GM23338 (cell line): ENCODE measurements around the gene CAMTA1. TPM values are rescaled to one million over a fixed set of nuclear protein-coding genes. Genes with fewer than 3 reads are reported as not detected.

Source experiments
- ATAC-seq: fragments of 200-7000 bp; cut with Tn5 transposase; 3 replicates; pipeline ENCODE4 v1.9.1; 2020
- DNase-seq: peaks from one replicate; pipeline ENCODE4 v3.0.0-alpha.2; 2015; ENCODE audit warnings: low spot score
- H2AFZ ChIP-seq: fragments of 200-600 bp; sonication (generic); 2 replicates; pipeline ENCODE4 v1.8.0; 2016; ENCODE audit warnings: antibody characterized with exemption, mild to moderate bottlenecking, moderate library complexity
- H3F3A ChIP-seq: fragments of 200-600 bp; sonication (generic); replicated peaks from 2 replicates; pipeline ENCODE4 v1.8.0; 2017; ENCODE audit warnings: antibody characterized with exemption, mixed run types, low read depth
- H3K27ac ChIP-seq: fragments of 200-600 bp; sonication (generic); 2 replicates; pipeline ENCODE4 v1.6.1; 2016; ENCODE audit warnings: low read depth
- H3K27me3 ChIP-seq: fragments of 200-600 bp; sonication (generic); 2 replicates; pipeline ENCODE4 v1.8.0; 2016; ENCODE audit warnings: mild to moderate bottlenecking, mixed run types, moderate library complexity; ENCODE audit not compliant: insufficient read depth
- H3K36me3 ChIP-seq: fragments of 200-600 bp; sonication (generic); 2 replicates; pipeline ENCODE4 v1.8.0; 2016; ENCODE audit warnings: mild to moderate bottlenecking; ENCODE audit not compliant: insufficient read depth
- H3K4me1 ChIP-seq: fragments of 200-600 bp; sonication (generic); 2 replicates; pipeline ENCODE4 v1.8.0; 2016; ENCODE audit warnings: mild to moderate bottlenecking, moderate library complexity; ENCODE audit not compliant: insufficient read depth
- H3K4me2 ChIP-seq: fragments of 200-600 bp; sonication (generic); 2 replicates; pipeline ENCODE4 v1.7.1; 2017; ENCODE audit warnings: mixed run types
- H3K4me3 ChIP-seq: fragments of 200-600 bp; sonication (generic); 2 replicates; pipeline ENCODE4 v1.6.1; 2016; ENCODE audit warnings: mixed run types
- H3K79me2 ChIP-seq: fragments of 200-600 bp; sonication (generic); replicated peaks from 2 replicates; pipeline ENCODE4 v1.8.0; 2017; ENCODE audit warnings: mild to moderate bottlenecking; ENCODE audit not compliant: insufficient read depth
- H3K9me2 ChIP-seq: fragments of 200-600 bp; sonication (generic); 2 replicates; pipeline ENCODE4 v1.8.0; 2017; ENCODE audit not compliant: insufficient read depth
- H4K20me1 ChIP-seq: fragments of 200-600 bp; sonication (generic); replicated peaks from 2 replicates; pipeline ENCODE4 v1.8.0; 2017; ENCODE audit warnings: mild to moderate bottlenecking; ENCODE audit not compliant: insufficient read depth
- H3K27ac Mint-ChIP-seq: 2 replicates; pipeline ENCODE4 v1.8.0; 2020; ENCODE audit warnings: inconsistent platforms, mild to moderate bottlenecking, moderate library complexity, mixed read lengths
- H3K27me3 Mint-ChIP-seq: 3 replicates; pipeline ENCODE4 v1.8.0; 2022; ENCODE audit warnings: low read depth, mild to moderate bottlenecking, moderate library complexity, mixed read lengths, inconsistent platforms; ENCODE audit not compliant: insufficient read depth, poor library complexity
- H3K36me3 Mint-ChIP-seq: 3 replicates; pipeline ENCODE4 v1.8.0; 2021; ENCODE audit warnings: low read depth, mild to moderate bottlenecking, inconsistent platforms, moderate library complexity, mixed read lengths
- H3K4me1 Mint-ChIP-seq: 3 replicates; pipeline ENCODE4 v1.8.0; 2020; ENCODE audit warnings: mild to moderate bottlenecking, inconsistent platforms, mixed read lengths
- H3K4me3 Mint-ChIP-seq: 3 replicates; pipeline ENCODE4 v1.8.0; 2021; ENCODE audit warnings: moderate library complexity, mild to moderate bottlenecking, inconsistent platforms, mixed read lengths
- H3K9me3 Mint-ChIP-seq: 3 replicates; pipeline ENCODE4 v1.8.0; 2020; ENCODE audit warnings: moderate library complexity, mild to moderate bottlenecking, inconsistent platforms, mixed read lengths
- CREB1 ChIP-seq: fragments of 250-450 bp; sonication (Bioruptor Pico); IDR thresholded peaks from 2 replicates; pipeline ENCODE4 v1.5.0; 2020; ENCODE audit warnings: low read depth, mild to moderate bottlenecking, moderate library complexity
- EZH2 ChIP-seq: fragments of 200-600 bp; sonication (generic); IDR thresholded peaks from one replicate; pipeline ENCODE4 v1.8.0; 2017; ENCODE audit warnings: antibody characterized with exemption, mild to moderate bottlenecking, low read depth; ENCODE audit not compliant: unreplicated experiment
- EZH2phosphoT487 ChIP-seq: fragments of 200-600 bp; sonication (generic); IDR thresholded peaks from one replicate; pipeline ENCODE4 v1.8.1; 2018; ENCODE audit warnings: antibody characterized with exemption; ENCODE audit not compliant: unreplicated experiment
- JUNB ChIP-seq: IDR thresholded peaks from one replicate; pipeline ENCODE4 v1.6.1; 2016; ENCODE audit warnings: antibody characterized with exemption; ENCODE audit not compliant: unreplicated experiment
- NANOG ChIP-seq: IDR thresholded peaks from 2 replicates; pipeline ENCODE4 v1.6.1; 2016; ENCODE audit warnings: antibody characterized with exemption, borderline replicate concordance
- POLR2AphosphoS5 ChIP-seq: IDR thresholded peaks from 2 replicates; pipeline ENCODE4 v1.6.1; 2016; ENCODE audit warnings: antibody characterized with exemption, low read depth
- STAT1 ChIP-seq: IDR thresholded peaks from one replicate; pipeline ENCODE4 v1.6.1; 2016; ENCODE audit warnings: antibody characterized with exemption; ENCODE audit not compliant: unreplicated experiment
- ZNF114 ChIP-seq: fragments of 250-450 bp; sonication (Bioruptor Pico); IDR thresholded peaks from 2 replicates; pipeline ENCODE4 v1.5.0; 2020; ENCODE audit warnings: mild to moderate bottlenecking, moderate library complexity
- ZNF331 ChIP-seq: fragments of 250-450 bp; sonication (Bioruptor Pico); IDR thresholded peaks from 2 replicates; pipeline ENCODE4 v1.5.0; 2020; ENCODE audit warnings: low read depth, mild to moderate bottlenecking, moderate library complexity
- polyA plus RNA-seq: library from polyadenylated mRNA; unstranded; fragments of >200 nt; fragmentation: Nextera tagmentation; extraction: Ambion mirVana; gene quantifications from 2 replicates; pipeline ENCODE4 v1.2.1, GENCODE V29; 2016
- total RNA-seq: library from RNA; depleted of rRNA; stranded (reverse); fragments of >200 nt; shearing (Covaris generic); gene quantifications from 2 replicates; pipeline ENCODE4 v1.2.3, GENCODE V29; 2014
- TF ChIP-seq, protein P1 (sequence below): fragments of 250-450 bp; sonication (Bioruptor Pico); IDR thresholded peaks from 2 replicates; pipeline ENCODE4 v1.5.0; 2020; ENCODE audit warnings: mild to moderate bottlenecking, moderate library complexity
- TF ChIP-seq, protein P2 (sequence below): IDR thresholded peaks from 2 replicates; pipeline ENCODE4 v1.6.1; 2016; ENCODE audit warnings: antibody characterized with exemption
- TF ChIP-seq, protein P3 (sequence below): IDR thresholded peaks from one replicate; pipeline ENCODE4 v1.6.1; 2018; ENCODE audit warnings: antibody characterized with exemption; ENCODE audit not compliant: unreplicated experiment
- TF ChIP-seq, protein P4 (sequence below), 2 experiments: fragments of 200-600 bp in 1 of 2; sonication (generic) in 1 of 2; conservative IDR thresholded peaks; 2 replicates each; pipeline versions ENCODE4 v1.5.1 to v1.6.1; 2016 to 2017; ENCODE audit warnings: antibody characterized with exemption in 2 of 2, low read depth in 2 of 2, mild to moderate bottlenecking in 2 of 2, moderate library complexity in 1 of 2

The CAMTA1 gene
- total and polyA plus RNA-seq, 2 experiments from 2014 or later, result 115 to 519 TPM

DNA sequence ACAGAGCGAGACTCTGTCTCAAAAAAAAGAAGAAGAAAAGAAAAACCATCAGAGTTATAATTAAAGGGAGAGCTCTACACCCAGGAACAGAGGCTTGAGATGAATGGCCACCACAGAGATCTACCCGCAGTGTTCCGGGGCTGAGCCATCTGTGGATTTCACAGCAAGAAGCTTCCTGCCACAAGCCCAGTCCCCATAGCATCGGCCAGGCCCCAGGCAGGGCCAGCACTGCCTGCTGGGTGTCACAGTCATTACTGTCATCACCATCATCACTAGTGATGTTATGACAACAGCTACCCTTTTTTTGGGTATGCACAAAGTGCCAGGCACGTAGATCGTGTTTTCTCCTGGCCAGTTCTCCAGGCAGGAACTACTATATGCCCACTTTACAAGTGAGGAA, 874.3 kb downstream of the CAMTA1 start:
- TF ChIP-seq, protein P1, sequence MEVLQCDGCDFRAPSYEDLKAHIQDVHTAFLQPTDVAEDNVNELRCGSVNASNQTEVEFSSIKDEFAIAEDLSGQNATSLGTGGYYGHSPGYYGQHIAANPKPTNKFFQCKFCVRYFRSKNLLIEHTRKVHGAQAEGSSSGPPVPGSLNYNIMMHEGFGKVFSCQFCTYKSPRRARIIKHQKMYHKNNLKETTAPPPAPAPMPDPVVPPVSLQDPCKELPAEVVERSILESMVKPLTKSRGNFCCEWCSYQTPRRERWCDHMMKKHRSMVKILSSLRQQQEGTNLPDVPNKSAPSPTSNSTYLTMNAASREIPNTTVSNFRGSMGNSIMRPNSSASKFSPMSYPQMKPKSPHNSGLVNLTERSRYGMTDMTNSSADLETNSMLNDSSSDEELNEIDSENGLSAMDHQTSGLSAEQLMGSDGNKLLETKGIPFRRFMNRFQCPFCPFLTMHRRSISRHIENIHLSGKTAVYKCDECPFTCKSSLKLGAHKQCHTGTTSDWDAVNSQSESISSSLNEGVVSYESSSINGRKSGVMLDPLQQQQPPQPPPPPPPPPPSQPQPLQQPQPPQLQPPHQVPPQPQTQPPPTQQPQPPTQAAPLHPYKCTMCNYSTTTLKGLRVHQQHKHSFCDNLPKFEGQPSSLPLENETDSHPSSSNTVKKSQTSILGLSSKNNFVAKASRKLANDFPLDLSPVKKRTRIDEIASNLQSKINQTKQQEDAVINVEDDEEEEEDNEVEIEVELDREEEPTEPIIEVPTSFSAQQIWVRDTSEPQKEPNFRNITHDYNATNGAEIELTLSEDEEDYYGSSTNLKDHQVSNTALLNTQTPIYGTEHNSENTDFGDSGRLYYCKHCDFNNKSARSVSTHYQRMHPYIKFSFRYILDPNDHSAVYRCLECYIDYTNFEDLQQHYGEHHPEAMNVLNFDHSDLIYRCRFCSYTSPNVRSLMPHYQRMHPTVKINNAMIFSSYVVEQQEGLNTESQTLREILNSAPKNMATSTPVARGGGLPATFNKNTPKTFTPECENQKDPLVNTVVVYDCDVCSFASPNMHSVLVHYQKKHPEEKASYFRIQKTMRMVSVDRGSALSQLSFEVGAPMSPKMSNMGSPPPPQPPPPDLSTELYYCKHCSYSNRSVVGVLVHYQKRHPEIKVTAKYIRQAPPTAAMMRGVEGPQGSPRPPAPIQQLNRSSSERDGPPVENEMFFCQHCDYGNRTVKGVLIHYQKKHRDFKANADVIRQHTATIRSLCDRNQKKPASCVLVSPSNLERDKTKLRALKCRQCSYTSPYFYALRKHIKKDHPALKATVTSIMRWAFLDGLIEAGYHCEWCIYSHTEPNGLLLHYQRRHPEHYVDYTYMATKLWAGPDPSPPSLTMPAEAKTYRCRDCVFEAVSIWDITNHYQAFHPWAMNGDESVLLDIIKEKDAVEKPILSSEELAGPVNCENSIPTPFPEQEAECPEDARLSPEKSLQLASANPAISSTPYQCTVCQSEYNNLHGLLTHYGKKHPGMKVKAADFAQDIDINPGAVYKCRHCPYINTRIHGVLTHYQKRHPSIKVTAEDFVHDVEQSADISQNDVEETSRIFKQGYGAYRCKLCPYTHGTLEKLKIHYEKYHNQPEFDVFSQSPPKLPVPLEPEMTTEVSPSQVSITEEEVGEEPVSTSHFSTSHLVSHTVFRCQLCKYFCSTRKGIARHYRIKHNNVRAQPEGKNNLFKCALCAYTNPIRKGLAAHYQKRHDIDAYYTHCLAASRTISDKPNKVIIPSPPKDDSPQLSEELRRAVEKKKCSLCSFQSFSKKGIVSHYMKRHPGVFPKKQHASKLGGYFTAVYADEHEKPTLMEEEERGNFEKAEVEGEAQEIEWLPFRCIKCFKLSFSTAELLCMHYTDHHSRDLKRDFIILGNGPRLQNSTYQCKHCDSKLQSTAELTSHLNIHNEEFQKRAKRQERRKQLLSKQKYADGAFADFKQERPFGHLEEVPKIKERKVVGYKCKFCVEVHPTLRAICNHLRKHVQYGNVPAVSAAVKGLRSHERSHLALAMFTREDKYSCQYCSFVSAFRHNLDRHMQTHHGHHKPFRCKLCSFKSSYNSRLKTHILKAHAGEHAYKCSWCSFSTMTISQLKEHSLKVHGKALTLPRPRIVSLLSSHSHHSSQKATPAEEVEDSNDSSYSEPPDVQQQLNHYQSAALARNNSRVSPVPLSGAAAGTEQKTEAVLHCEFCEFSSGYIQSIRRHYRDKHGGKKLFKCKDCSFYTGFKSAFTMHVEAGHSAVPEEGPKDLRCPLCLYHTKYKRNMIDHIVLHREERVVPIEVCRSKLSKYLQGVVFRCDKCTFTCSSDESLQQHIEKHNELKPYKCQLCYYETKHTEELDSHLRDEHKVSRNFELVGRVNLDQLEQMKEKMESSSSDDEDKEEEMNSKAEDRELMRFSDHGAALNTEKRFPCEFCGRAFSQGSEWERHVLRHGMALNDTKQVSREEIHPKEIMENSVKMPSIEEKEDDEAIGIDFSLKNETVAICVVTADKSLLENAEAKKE (CRISPR knock-in tag), result no peak
- TF ChIP-seq EZH2phosphoT487 (no peak), JUNB (no peak), CREB1 (no peak), ZNF331 (CRISPR knock-in tag) (no peak), STAT1 (no peak), POLR2AphosphoS5 (no peak), ZNF114 (CRISPR knock-in tag) (no peak), EZH2 (no peak), NANOG (no peak)
- TF ChIP-seq, protein P2, sequence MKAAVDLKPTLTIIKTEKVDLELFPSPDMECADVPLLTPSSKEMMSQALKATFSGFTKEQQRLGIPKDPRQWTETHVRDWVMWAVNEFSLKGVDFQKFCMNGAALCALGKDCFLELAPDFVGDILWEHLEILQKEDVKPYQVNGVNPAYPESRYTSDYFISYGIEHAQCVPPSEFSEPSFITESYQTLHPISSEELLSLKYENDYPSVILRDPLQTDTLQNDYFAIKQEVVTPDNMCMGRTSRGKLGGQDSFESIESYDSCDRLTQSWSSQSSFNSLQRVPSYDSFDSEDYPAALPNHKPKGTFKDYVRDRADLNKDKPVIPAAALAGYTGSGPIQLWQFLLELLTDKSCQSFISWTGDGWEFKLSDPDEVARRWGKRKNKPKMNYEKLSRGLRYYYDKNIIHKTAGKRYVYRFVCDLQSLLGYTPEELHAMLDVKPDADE, result no peak
- TF ChIP-seq, protein P3, sequence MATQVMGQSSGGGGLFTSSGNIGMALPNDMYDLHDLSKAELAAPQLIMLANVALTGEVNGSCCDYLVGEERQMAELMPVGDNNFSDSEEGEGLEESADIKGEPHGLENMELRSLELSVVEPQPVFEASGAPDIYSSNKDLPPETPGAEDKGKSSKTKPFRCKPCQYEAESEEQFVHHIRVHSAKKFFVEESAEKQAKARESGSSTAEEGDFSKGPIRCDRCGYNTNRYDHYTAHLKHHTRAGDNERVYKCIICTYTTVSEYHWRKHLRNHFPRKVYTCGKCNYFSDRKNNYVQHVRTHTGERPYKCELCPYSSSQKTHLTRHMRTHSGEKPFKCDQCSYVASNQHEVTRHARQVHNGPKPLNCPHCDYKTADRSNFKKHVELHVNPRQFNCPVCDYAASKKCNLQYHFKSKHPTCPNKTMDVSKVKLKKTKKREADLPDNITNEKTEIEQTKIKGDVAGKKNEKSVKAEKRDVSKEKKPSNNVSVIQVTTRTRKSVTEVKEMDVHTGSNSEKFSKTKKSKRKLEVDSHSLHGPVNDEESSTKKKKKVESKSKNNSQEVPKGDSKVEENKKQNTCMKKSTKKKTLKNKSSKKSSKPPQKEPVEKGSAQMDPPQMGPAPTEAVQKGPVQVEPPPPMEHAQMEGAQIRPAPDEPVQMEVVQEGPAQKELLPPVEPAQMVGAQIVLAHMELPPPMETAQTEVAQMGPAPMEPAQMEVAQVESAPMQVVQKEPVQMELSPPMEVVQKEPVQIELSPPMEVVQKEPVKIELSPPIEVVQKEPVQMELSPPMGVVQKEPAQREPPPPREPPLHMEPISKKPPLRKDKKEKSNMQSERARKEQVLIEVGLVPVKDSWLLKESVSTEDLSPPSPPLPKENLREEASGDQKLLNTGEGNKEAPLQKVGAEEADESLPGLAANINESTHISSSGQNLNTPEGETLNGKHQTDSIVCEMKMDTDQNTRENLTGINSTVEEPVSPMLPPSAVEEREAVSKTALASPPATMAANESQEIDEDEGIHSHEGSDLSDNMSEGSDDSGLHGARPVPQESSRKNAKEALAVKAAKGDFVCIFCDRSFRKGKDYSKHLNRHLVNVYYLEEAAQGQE, result no peak
- TF ChIP-seq, protein P4, sequence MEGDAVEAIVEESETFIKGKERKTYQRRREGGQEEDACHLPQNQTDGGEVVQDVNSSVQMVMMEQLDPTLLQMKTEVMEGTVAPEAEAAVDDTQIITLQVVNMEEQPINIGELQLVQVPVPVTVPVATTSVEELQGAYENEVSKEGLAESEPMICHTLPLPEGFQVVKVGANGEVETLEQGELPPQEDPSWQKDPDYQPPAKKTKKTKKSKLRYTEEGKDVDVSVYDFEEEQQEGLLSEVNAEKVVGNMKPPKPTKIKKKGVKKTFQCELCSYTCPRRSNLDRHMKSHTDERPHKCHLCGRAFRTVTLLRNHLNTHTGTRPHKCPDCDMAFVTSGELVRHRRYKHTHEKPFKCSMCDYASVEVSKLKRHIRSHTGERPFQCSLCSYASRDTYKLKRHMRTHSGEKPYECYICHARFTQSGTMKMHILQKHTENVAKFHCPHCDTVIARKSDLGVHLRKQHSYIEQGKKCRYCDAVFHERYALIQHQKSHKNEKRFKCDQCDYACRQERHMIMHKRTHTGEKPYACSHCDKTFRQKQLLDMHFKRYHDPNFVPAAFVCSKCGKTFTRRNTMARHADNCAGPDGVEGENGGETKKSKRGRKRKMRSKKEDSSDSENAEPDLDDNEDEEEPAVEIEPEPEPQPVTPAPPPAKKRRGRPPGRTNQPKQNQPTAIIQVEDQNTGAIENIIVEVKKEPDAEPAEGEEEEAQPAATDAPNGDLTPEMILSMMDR (conservative IDR thresholded peaks at IDR 0.05; ENCODE audit: low read depth in 2 of 2), result no peak
- Mint-ChIP-seq H3K27me3 (peaks cover 2% of the 10 kb centered on the region), H3K9me3 (no peaks in the 10 kb centered on the region), H3K4me3 (no peak overlapping the region), H3K27ac (no peak overlapping the region), H3K36me3 (no peaks in the 10 kb centered on the region), H3K4me1 (0 out of 3 replicates have a peak, but pooled peaks cover 3% of the 10 kb centered on the region)
- Histone ChIP-seq H4K20me1 (no peaks in the 10 kb centered on the region), H3K4me1 (no peaks in the 10 kb centered on the region), H3K9me2 (no peaks in the 10 kb centered on the region), H3K27ac (no peak overlapping the region), H2AFZ (no peak overlapping the region), H3K79me2 (no peaks in the 10 kb centered on the region), H3K36me3 (no peaks in the 10 kb centered on the region), H3F3A (no peaks in the 10 kb centered on the region), H3K4me2 (no peak overlapping the region), H3K27me3 (no peaks in the 10 kb centered on the region), H3K4me3 (no peak overlapping the region)
- DNase-seq (no peak), ATAC-seq (no peak)
